Fibroblast of lung (primary cell): ENCODE measurements around the gene PFN1. TPM values are rescaled to one million over a fixed set of nuclear protein-coding genes. Genes with fewer than 3 reads are reported as not detected.

ENCODE experiments used
- DNase-seq, 2 donors: peaks; one replicate each; pipeline versions ENCODE4 v3.0.0 to v3.0.0-alpha.2; 2010; ENCODE audit warnings: low read depth in 2 of 2
- H2AFZ ChIP-seq: 2 replicates; pipeline ENCODE4 v1.5.1; 2012; ENCODE audit warnings: low read length, control low read depth, inconsistent platforms
- H3K27ac ChIP-seq: 2 replicates; pipeline ENCODE4 v1.5.1; 2011; ENCODE audit warnings: low read length, control low read depth; ENCODE audit not compliant: insufficient read depth
- H3K27me3 ChIP-seq: 2 replicates; pipeline ENCODE4 v1.5.1; 2011; ENCODE audit warnings: mild to moderate bottlenecking, low read length; ENCODE audit not compliant: control insufficient read depth, insufficient read depth
- H3K36me3 ChIP-seq: 2 replicates; pipeline ENCODE4 v1.5.1; 2011; ENCODE audit warnings: low read length; ENCODE audit not compliant: control insufficient read depth, insufficient read depth
- H3K4me1 ChIP-seq: 2 replicates; pipeline ENCODE4 v1.5.1; 2011; ENCODE audit warnings: low read length; ENCODE audit not compliant: control insufficient read depth, insufficient read depth; ENCODE audit errors: extremely low read depth
- H3K4me2 ChIP-seq: 2 replicates; pipeline ENCODE4 v1.5.1; 2011; ENCODE audit warnings: low read length, control low read depth; ENCODE audit not compliant: insufficient read depth; ENCODE audit errors: extremely low read depth
- H3K4me3 ChIP-seq, 4 experiments: fragments of 200-600 bp in 1 of 4; sonication (generic) in 1 of 4; replicated peaks in 1 of 4; 2 replicates each; pipeline ENCODE4 v1.5.1; 2011 to 2016; ENCODE audit warnings: low read length in 4 of 4, low read depth in 3 of 4, mild to moderate bottlenecking in 3 of 4, control low read depth in 2 of 4, inconsistent platforms in 1 of 4, mixed read lengths in 1 of 4; ENCODE audit not compliant: insufficient read depth in 1 of 4; ENCODE audit errors: control extremely low read depth in 1 of 4
- H3K79me2 ChIP-seq: 2 replicates; pipeline ENCODE4 v1.5.1; 2012; ENCODE audit warnings: mild to moderate bottlenecking, low read length, inconsistent platforms; ENCODE audit not compliant: control insufficient read depth, insufficient read depth
- H3K9ac ChIP-seq: 2 replicates; pipeline ENCODE4 v1.5.1; 2011; ENCODE audit warnings: mild to moderate bottlenecking, low read length, control low read depth; ENCODE audit not compliant: insufficient read depth
- H3K9me3 ChIP-seq: 2 replicates; pipeline ENCODE4 v1.5.1; 2012; ENCODE audit warnings: low read depth, low read length; ENCODE audit not compliant: control insufficient read depth, insufficient read depth
- H4K20me1 ChIP-seq: 2 replicates; pipeline ENCODE4 v1.5.1; 2011; ENCODE audit warnings: low read length; ENCODE audit not compliant: control insufficient read depth, insufficient read depth; ENCODE audit errors: extremely low read depth
- EZH2 ChIP-seq: IDR thresholded peaks from 2 replicates; pipeline ENCODE4 v1.5.1; 2012; ENCODE audit warnings: low read length, control low read depth, mild to moderate bottlenecking; ENCODE audit errors: missing control alignments
- polyA plus RNA-seq, 2 donors: library from polyadenylated mRNA; depleted of rRNA in 1 of 2; stranded (reverse) in 1 of 2; unstranded in 1 of 2; fragments of >200 nt; gene quantifications; 2 replicates each; pipeline ENCODE4 v1.2.1, GENCODE V29; 2011 to 2012; ENCODE audit warnings: missing spikeins in 1 of 2
- total RNA-seq: library from RNA; depleted of rRNA; stranded (reverse); fragments of >200 nt; gene quantifications from 2 replicates; pipeline ENCODE4 v1.2.1, GENCODE V29; 2014
- TF ChIP-seq, protein P1 (sequence below), 2 donors: IDR thresholded peaks in 1 of 2; conservative IDR thresholded peaks in 1 of 2; 1 replicate in 1 of 2; 2 replicates in 1 of 2; pipeline ENCODE4 v1.5.1; 2011 to 2012; ENCODE audit warnings: low read length in 2 of 2, control low read depth in 1 of 2, inconsistent platforms in 1 of 2, low read depth in 1 of 2, mild to moderate bottlenecking in 1 of 2

Gene PFN1
- total and polyA plus RNA-seq, 2 donors (not counting 1 experiment from before 2014, with no cell fraction given): 422 to 870 TPM

DNA sequence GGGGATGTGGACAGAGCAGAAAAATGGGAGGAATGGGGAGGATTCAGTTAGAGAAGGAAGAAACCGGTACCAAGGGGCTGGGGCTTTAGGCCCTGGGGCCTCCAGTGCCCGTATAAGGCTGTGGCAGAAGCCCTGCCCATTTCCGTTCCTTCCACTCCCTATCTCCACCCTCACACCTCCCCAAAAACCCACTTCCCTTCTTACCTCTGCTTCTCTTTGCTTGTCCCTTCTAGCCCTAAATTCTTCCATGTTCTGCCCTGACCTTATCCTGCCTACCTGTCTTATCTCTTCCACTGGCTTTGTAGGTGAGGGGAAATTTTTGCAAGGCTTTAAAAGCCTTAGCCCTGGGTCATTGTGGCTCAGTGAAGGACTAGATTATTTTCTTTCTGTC is 4.2 kb downstream of the PFN1 start:
- Histone ChIP-seq H3K9ac (no peak overlapping the region), H4K20me1 (peaks cover 2% of the 10 kb centered on the region), H3K4me3 (no peak overlapping the region), H3K4me2 (no peak overlapping the region), H3K27me3 (no peaks in the 10 kb centered on the region), H3K4me1 (peaks cover 25% of the 10 kb centered on the region), H3K36me3 (peaks cover 27% of the 10 kb centered on the region), H3K27ac (peak overlapping the region; percentile 74), H3K79me2 (peaks cover 81% of the 10 kb centered on the region), H3K9me3 (no peaks in the 10 kb centered on the region), H2AFZ (no peak overlapping the region)
- TF ChIP-seq, protein P1, sequence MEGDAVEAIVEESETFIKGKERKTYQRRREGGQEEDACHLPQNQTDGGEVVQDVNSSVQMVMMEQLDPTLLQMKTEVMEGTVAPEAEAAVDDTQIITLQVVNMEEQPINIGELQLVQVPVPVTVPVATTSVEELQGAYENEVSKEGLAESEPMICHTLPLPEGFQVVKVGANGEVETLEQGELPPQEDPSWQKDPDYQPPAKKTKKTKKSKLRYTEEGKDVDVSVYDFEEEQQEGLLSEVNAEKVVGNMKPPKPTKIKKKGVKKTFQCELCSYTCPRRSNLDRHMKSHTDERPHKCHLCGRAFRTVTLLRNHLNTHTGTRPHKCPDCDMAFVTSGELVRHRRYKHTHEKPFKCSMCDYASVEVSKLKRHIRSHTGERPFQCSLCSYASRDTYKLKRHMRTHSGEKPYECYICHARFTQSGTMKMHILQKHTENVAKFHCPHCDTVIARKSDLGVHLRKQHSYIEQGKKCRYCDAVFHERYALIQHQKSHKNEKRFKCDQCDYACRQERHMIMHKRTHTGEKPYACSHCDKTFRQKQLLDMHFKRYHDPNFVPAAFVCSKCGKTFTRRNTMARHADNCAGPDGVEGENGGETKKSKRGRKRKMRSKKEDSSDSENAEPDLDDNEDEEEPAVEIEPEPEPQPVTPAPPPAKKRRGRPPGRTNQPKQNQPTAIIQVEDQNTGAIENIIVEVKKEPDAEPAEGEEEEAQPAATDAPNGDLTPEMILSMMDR (conservative IDR thresholded peaks at IDR 0.05 in 1 of 2, IDR thresholded peaks at IDR 0.05 in 1 of 2; ENCODE audit: low read depth in 1 of 2, low read length in 2 of 2): no peak
- TF ChIP-seq EZH2: no peak
- no peak for DNase-seq

DNA sequence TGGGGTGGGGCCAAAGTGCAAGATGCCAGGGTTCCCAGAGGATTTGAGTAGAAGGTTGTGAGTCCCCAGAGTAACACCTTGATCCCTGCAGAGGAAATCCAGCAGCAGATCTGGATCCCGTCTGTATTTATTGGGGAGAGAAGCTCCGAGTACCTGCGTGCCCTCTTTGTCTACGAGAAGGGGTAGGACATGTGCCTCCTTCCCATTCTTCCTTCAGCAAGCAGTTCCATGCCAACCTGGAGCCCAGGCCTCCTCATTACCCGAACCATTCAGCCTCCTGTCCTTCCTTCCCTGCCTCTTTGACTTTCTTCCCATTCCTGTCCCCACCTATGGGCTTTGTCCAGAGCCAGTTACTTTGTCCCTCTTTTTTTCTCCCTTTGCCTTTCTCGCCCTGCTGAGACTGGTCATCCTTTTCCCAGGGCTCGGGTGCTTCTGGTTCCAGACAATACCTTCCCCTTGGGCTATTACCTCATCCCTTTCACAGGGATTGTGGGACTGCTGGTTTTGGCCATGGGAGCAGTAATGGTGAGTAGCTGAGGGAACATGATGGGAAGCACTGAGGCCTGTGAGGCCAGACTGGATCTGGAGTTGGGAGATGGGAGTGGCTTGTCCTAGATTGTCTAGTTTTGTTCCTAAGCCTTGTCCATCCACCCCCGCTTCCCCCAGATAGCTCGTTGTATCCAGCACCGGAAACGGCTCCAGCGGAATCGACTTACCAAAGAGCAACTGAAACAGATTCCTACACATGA is 5.4 kb downstream of the PFN1 start:
- TF ChIP-seq, protein P1 (conservative IDR thresholded peaks at IDR 0.05 in 1 of 2, IDR thresholded peaks at IDR 0.05 in 1 of 2; ENCODE audit: low read depth in 1 of 2, low read length in 2 of 2): no peak
- TF ChIP-seq EZH2: no peak
- Histone ChIP-seq H3K27me3 (no peaks in the 10 kb centered on the region), H3K4me3 (no peak overlapping the region), H3K4me2 (no peak overlapping the region), H3K36me3 (peaks cover 29% of the 10 kb centered on the region), H3K79me2 (peaks cover 89% of the 10 kb centered on the region), H4K20me1 (peaks cover 2% of the 10 kb centered on the region), H3K9ac (no peak overlapping the region), H3K27ac (no peak overlapping the region), H3K9me3 (no peaks in the 10 kb centered on the region), H2AFZ (no peak overlapping the region), H3K4me1 (peaks cover 30% of the 10 kb centered on the region)
- DNase-seq: no peak

DNA sequence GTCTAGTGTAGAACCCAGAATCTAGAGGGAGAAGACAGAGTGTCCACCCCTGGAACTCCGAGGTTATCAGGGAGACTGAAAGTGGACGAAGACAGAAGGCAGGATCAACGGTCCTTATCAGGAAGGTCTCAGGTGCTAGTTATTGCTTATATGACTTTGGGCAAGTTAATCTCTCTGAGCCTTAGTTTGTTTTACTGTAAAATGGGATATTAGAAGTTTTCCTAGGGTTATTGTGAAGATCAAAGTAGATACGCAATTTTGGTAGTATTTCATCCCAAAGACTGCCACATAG is 7.1 kb downstream of the PFN1 start:
- Histone ChIP-seq H4K20me1 (no peaks in the 10 kb centered on the region), H3K27ac (peak overlapping the region; percentile 89)

More for the DNA sequence above, 7.1 kb downstream of the PFN1 start:
- peaks cover 32% of the 10 kb centered on the region for H3K36me3 ChIP-seq
- H3K4me3 ChIP-seq: peak overlapping the region; percentile 77 to 93 (median 83)
- no peak overlapping the region for H2AFZ ChIP-seq
- H3K9me3 ChIP-seq: no peaks in the 10 kb centered on the region
- no peaks in the 10 kb centered on the region for H3K27me3 ChIP-seq
- peak overlapping the region; percentile 95 for H3K4me2 ChIP-seq
- no peak for TF ChIP-seq EZH2
- TF ChIP-seq, protein P1 (conservative IDR thresholded peaks at IDR 0.05 in 1 of 2, IDR thresholded peaks at IDR 0.05 in 1 of 2; ENCODE audit: low read depth in 1 of 2, low read length in 2 of 2): no peak
- peaks cover 30% of the 10 kb centered on the region for H3K4me1 ChIP-seq
- peak overlapping the region; percentile 45 for H3K9ac ChIP-seq
- DNase-seq: no peak
- H3K79me2 ChIP-seq: peaks cover 74% of the 10 kb centered on the region
